Smooth muscle cell (in vitro differentiated cells): Measurements from ENCODE around the gene KCNT2. TPM values are rescaled to one million over a fixed set of nuclear protein-coding genes. Genes with fewer than 3 reads are reported as not detected.

ENCODE experiments used
- DNase-seq: peaks from one replicate; lab custom pipeline; 2025; ENCODE audit not compliant: unreplicated experiment; lab: John Stamatoyannopoulos, UW
- H2AFZ ChIP-seq: fragments of 200-600 bp; sonication (generic); 2 replicates; pipeline ENCODE4 v1.6.0; 2016; ENCODE audit warnings: antibody characterized with exemption, low read depth, mild to moderate bottlenecking
- H3F3A ChIP-seq: fragments of 200-600 bp; sonication (generic); 2 replicates; pipeline ENCODE4 v1.6.0; 2017; ENCODE audit warnings: antibody characterized with exemption, low read depth
- H3K27ac ChIP-seq: fragments of 200-600 bp; sonication (generic); 2 replicates; pipeline ENCODE4 v1.5.1; 2016; ENCODE audit warnings: low read depth, mild to moderate bottlenecking
- H3K27me3 ChIP-seq: fragments of 200-600 bp; sonication (generic); 2 replicates; pipeline ENCODE4 v1.6.1; 2016; ENCODE audit warnings: low read depth, mild to moderate bottlenecking
- H3K36me3 ChIP-seq: fragments of 200-600 bp; sonication (generic); 2 replicates; pipeline ENCODE4 v1.5.1; 2016; ENCODE audit warnings: low read depth
- H3K4me1 ChIP-seq: fragments of 200-600 bp; sonication (generic); 2 replicates; pipeline ENCODE4 v1.5.1; 2016; ENCODE audit warnings: low read depth
- H3K4me2 ChIP-seq: fragments of 200-600 bp; sonication (generic); 2 replicates; pipeline ENCODE4 v1.6.0; 2016; ENCODE audit warnings: mild to moderate bottlenecking
- H3K4me3 ChIP-seq: fragments of 200-600 bp; sonication (generic); 2 replicates; pipeline ENCODE4 v1.5.1; 2016; ENCODE audit warnings: mild to moderate bottlenecking
- H3K79me2 ChIP-seq: fragments of 200-600 bp; sonication (generic); 2 replicates; pipeline ENCODE4 v1.6.0; 2016; ENCODE audit warnings: low read depth, mild to moderate bottlenecking
- H3K9ac ChIP-seq: fragments of 200-600 bp; sonication (generic); 2 replicates; pipeline ENCODE4 v1.6.0; 2016; ENCODE audit warnings: low read depth
- H3K9me3 ChIP-seq: fragments of 200-600 bp; sonication (generic); replicated peaks from 2 replicates; pipeline ENCODE4 v1.5.1; 2016; ENCODE audit warnings: low read depth
- H4K20me1 ChIP-seq: fragments of 200-600 bp; sonication (generic); 2 replicates; pipeline ENCODE4 v1.6.0; 2016; ENCODE audit warnings: low read depth
- WGBS: methylation state at CpG from one replicate; pipeline ENCODE4 v1.1.7; 2016; ENCODE audit warnings: low lambda C conversion rate; 5-methylcytosine and 5-hydroxymethylcytosine counted together
- polyA plus RNA-seq: library from polyadenylated mRNA; unstranded; fragments of >200 nt; fragmentation: Nextera tagmentation; extraction: Ambion mirVana; gene quantifications from 2 replicates; pipeline ENCODE4 v1.2.1, GENCODE V29; 2016
- total RNA-seq: library from RNA; depleted of rRNA; stranded (reverse); fragments of >200 nt; gene quantifications from 2 replicates; pipeline ENCODE4 v1.2.3, GENCODE V29; 2014
- TF ChIP-seq, protein P1 (sequence below): fragments of 200-600 bp; sonication (generic); IDR thresholded peaks from 2 replicates; pipeline ENCODE4 v1.5.1; 2017; ENCODE audit warnings: borderline replicate concordance, mild to moderate bottlenecking, antibody characterized with exemption; ENCODE audit not compliant: insufficient read depth, poor library complexity, severe bottlenecking

Gene KCNT2
- total and polyA plus RNA-seq, 2 experiments from 2014 or later: 1.3 to 2.7 TPM

DNA sequence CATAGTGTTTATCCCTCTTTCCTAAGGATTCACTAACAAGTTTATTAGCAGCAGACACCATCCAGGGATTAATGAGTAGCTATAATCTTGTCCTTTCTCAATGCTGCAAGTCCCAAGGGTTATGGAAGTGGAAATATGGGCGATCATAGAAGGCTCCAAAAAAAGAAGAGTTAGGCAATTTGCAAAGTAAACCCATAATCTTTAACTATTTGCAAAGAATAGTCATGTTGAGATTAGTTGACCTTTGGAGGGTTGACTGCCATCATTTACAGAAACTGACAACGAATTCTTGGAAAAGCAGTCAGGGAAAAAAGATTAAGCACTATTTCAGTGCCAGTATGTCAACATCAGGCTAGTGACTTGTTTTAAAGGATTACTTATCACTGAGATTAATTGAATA is 169.9 kb downstream of the KCNT2 start:
- no peaks in the 10 kb centered on the region for H3K27me3 ChIP-seq
- TF ChIP-seq, protein P1, sequence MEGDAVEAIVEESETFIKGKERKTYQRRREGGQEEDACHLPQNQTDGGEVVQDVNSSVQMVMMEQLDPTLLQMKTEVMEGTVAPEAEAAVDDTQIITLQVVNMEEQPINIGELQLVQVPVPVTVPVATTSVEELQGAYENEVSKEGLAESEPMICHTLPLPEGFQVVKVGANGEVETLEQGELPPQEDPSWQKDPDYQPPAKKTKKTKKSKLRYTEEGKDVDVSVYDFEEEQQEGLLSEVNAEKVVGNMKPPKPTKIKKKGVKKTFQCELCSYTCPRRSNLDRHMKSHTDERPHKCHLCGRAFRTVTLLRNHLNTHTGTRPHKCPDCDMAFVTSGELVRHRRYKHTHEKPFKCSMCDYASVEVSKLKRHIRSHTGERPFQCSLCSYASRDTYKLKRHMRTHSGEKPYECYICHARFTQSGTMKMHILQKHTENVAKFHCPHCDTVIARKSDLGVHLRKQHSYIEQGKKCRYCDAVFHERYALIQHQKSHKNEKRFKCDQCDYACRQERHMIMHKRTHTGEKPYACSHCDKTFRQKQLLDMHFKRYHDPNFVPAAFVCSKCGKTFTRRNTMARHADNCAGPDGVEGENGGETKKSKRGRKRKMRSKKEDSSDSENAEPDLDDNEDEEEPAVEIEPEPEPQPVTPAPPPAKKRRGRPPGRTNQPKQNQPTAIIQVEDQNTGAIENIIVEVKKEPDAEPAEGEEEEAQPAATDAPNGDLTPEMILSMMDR: no peak
- no peaks in the 10 kb centered on the region for H3K36me3 ChIP-seq
- no peak overlapping the region for H2AFZ ChIP-seq
- no peaks in the 10 kb centered on the region for H4K20me1 ChIP-seq
- no peaks in the 10 kb centered on the region for H3F3A ChIP-seq
- H3K4me3 ChIP-seq: no peak overlapping the region
- DNase-seq: no peak
- no peaks in the 10 kb centered on the region for H3K79me2 ChIP-seq
- peak overlapping the region; percentile 48 for H3K4me2 ChIP-seq
- WGBS: 35% methylated on average over 2 of the region's 2 CpGs
- no peaks in the 10 kb centered on the region for H3K9me3 ChIP-seq
- no peaks in the 10 kb centered on the region for H3K4me1 ChIP-seq
- no peak overlapping the region for H3K9ac ChIP-seq
- no peak overlapping the region for H3K27ac ChIP-seq

GRCh38 chr1:196437671-196438070 is 170.6 kb downstream of the KCNT2 start:
- Histone ChIP-seq H4K20me1 (no peaks in the 10 kb centered on the region), H3K27me3 (no peaks in the 10 kb centered on the region), H3K9ac (no peak overlapping the region), H2AFZ (no peak overlapping the region), H3F3A (no peaks in the 10 kb centered on the region), H3K4me1 (no peaks in the 10 kb centered on the region), H3K4me3 (no peak overlapping the region), H3K9me3 (no peaks in the 10 kb centered on the region), H3K79me2 (no peaks in the 10 kb centered on the region), H3K36me3 (no peaks in the 10 kb centered on the region), H3K27ac (no peak overlapping the region), H3K4me2 (no peak overlapping the region)
- TF ChIP-seq, protein P1: no peak
- no peak for DNase-seq

DNA sequence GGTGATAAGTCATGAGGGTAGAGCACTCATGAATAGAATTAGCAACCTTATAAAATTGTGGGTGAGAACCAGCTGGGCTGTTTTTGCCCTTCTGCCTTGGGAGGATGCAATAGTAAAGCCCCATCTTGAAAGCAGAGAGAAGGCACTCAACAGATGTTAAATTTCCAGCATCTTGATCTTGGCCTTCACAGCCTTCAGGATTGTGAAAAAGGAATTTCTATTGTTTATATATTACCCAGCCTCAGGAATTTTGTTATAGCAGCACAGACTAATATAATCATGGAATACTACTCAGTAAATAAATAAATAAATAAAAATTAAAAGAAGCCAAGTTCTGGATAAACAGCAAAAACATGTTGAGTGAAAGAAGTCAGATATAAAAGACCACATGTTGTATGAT is 175.2 kb downstream of the KCNT2 start:
- no peaks in the 10 kb centered on the region for H3K4me1 ChIP-seq
- H2AFZ ChIP-seq: no peak overlapping the region
- no peaks in the 10 kb centered on the region for H3F3A ChIP-seq
- H3K4me2 ChIP-seq: no peak overlapping the region
- H3K27ac ChIP-seq: no peak overlapping the region
- no peak overlapping the region for H3K9ac ChIP-seq
- TF ChIP-seq, protein P1: no peak
- H3K27me3 ChIP-seq: no peaks in the 10 kb centered on the region
- H3K79me2 ChIP-seq: no peaks in the 10 kb centered on the region
- H3K4me3 ChIP-seq: no peak overlapping the region
- no peak for DNase-seq
- H3K36me3 ChIP-seq: no peaks in the 10 kb centered on the region
- no peaks in the 10 kb centered on the region for H4K20me1 ChIP-seq
- no peaks in the 10 kb centered on the region for H3K9me3 ChIP-seq

DNA sequence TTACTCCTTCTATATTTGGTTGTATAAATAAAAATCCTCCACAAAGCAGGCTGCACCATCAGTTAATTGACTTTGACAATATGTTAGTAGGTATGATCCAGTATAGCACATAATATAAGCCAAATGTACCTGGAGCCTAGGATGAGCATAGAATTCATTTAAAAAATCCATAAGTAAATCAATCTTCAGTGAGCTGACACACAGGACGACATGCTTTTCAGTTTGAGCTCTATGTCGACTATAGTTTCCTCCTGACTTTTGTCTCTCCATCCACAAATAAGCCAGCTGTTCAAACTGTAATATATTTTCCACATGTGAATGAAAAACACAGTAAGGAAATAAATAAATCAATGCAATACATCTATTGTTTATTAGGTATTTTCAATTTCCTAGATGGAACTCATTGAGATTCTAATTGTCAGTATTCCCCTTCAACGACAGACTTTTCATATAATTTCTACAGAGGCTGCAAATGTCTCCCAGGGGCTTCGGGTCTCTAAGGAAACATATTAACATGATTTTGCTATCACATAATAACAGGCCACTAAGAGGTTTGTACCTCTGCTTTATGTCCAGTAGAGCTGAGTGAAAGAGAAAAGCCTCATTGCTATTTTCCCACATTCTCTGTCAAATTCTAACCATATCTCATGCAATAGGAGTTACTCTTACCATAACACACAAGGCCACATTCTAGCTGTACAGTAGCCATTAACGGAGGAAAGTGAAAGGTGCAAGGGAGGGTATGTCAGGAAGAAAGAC is 180.1 kb downstream of the KCNT2 start:
- Histone ChIP-seq H3K9me3 (no peaks in the 10 kb centered on the region), H4K20me1 (no peaks in the 10 kb centered on the region), H3K9ac (no peak overlapping the region), H3K27ac (no peak overlapping the region), H3K27me3 (no peaks in the 10 kb centered on the region), H3K4me1 (no peaks in the 10 kb centered on the region), H3K4me3 (no peak overlapping the region), H3K79me2 (no peaks in the 10 kb centered on the region), H2AFZ (no peak overlapping the region), H3K4me2 (no peak overlapping the region), H3K36me3 (no peaks in the 10 kb centered on the region), H3F3A (no peaks in the 10 kb centered on the region)
- DNase-seq: no peak
- 79% methylated on average over 5 of the region's 5 CpGs for WGBS
- TF ChIP-seq, protein P1: no peak
